GM19099 (cell line): Measurements from ENCODE around the gene CTXN1.

ENCODE experiments used
- POLR2A ChIP-seq: IDR thresholded peaks from 3 replicates; pipeline ENCODE4 v1.6.1; 2011; ENCODE audit warnings: low read depth; ENCODE audit not compliant: insufficient read length; ENCODE audit errors: extremely low read depth

Gene CTXN1

DNA sequence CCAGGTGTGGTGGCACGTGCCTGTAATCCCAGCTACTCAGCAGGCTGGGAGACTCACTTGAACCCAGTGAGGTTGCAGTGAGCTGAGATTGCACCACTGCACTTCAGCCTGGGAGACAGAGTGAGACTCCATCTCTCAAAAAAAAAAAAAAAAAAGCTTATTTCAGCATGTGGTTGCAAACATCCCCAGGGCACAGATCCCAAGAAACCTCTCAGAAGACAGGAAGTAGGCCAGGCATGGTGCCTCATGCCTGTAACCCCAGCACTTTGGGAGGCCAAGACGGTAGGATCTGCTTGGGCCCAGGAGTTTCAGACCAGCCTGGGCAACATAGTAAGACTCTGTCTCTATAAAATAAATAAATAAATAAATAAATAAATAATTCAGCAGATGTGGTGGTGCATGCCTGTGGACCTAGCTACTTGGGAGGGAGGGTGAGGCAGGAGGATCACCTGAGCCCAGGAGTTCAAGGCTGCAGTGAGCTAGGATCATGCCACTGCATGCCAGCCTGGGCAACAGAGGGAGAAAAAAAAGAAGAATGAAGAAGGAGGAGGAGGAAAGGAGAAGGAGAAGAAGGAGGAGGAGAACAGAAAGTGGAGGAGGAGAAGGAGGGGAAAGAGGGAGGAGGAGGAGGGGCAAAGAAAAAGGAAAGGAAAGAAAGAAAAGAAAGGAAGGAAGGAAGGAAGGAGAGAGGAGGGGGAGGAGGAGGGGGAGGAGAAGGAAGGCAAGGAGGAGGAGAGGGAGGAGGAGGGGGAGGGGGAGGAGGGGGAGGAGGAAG, 42.0 kb downstream of the CTXN1 start:
- TF ChIP-seq POLR2A = no peak

GRCh38 chr19:7883105-7883504, 42.8 kb downstream of the CTXN1 start:
- no peak for TF ChIP-seq POLR2A

GRCh38 chr19:7881910-7882309, 44.0 kb downstream of the CTXN1 start:
- no peak for TF ChIP-seq POLR2A

GRCh38 chr19:7879836-7880235, 46.1 kb downstream of the CTXN1 start:
- no peak for TF ChIP-seq POLR2A

DNA sequence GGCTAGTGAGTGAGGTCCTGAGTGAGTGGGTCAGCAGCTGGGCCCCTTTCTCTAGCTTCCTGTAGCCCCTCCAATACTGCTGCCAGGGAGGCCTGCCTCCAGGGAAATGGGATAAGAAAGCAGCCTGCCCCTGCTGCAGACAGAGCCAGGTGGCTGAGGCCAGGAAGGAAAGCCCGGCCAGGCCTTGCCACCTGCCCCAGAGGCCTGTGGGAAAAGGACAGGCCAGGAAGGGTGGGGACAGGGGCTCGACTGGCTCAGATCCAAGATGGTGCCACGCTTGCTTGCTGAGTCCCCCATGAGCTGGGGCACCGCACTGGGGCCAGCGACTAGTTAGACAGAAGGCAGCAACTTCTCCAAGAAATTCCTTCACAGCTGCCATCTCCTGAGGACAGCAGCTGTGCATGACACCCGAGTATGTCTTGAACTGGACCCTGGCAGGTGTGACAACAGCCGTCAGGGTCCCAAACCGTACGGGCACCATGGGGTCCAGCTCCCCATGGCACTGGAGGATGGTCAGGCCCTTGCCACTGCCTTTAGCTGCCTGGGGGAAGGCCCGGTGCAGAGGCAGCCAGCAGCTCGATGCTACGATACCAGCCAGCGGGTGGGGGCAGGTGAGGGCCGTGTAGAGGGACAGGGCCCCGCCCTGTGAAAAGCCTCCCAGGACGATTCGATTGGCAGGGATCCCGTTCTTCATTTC, 46.7 kb downstream of the CTXN1 start:
- no peak for TF ChIP-seq POLR2A

- no peak for TF ChIP-seq POLR2A
Measured at GRCh38 chr19:7877249-7877836, 48.6 kb downstream of the CTXN1 start.

DNA sequence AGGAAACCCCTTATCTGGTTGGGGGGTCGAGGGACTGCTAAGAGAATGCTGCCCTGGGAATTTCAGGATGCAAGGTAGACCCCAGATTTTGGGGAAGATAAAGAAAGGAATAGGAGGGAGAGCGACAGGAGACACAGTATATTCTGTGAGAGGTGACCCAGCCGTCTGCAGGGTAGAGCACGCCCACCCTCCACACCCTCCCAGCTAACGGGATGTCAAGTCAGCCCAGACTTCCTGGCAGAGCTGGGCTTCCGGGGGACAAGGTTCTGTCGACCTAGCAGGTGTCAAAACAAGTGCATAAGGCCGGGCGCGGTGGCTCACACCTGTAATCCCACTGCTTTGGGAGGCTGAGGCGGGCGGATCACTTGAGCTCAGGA, 51.0 kb downstream of the CTXN1 start:
- TF ChIP-seq POLR2A = no peak
